Omental fat pad (tissue), 4 donors: ENCODE data around the gene ABCB10. TPM values are rescaled to one million over a fixed set of nuclear protein-coding genes. Genes with fewer than 3 reads are reported as not detected.
"Not testable (repeated sequence)": the region's sequence is repeated elsewhere in the genome, so short reads cannot be mapped to it uniquely, and the experiment has no call there.

Experiments used
- ATAC-seq: fragments of 150-250 bp; one replicate; pipeline ENCODE4 v1.9.1; 2016; ENCODE audit warnings: mild to moderate bottlenecking, moderate library complexity; ENCODE audit not compliant: low FRiP score
- DNase-seq: peaks from one replicate; pipeline ENCODE4 v3.0.0-alpha.2; 2019; ENCODE audit warnings: low spot score
- total RNA-seq, 4 donors: library from RNA; depleted of rRNA; stranded (reverse); fragments of >200 nt; gene quantifications; one replicate each; pipeline ENCODE4 v1.1.0, GENCODE V29; 2016
- TF ChIP-seq, protein P1 (sequence below), 3 donors: fragments of 450-650 bp; IDR thresholded peaks; one replicate each; pipeline ENCODE4 v1.5.1; 2016 to 2017; ENCODE audit warnings: antibody characterized with exemption in 3 of 3, mild to moderate bottlenecking in 3 of 3, moderate library complexity in 2 of 3

ABCB10 gene
- total RNA-seq, 4 donors from 2014 or later, result 10.1 to 17.8 (median 14.3) TPM

DNA sequence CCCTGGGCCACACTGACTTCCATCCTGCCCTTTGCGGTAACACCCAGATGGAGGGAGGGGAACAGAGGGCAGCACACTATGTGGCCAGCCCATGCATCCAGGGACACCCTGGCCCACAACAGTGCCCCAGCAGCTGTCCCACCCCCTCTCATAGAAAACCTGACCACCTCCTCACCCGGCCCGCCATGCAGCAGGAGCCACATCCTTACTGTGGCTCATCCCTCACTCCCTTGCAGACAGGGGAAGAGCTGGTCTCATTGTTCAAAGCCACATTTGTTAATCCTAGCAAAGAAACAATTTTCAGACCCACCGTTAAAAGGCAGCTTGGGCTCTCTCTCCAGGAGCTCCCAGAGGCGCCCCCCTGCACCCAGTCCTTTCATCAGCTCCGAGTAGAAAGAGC, 27.2 kb downstream of the ABCB10 start:
- TF ChIP-seq, protein P1, sequence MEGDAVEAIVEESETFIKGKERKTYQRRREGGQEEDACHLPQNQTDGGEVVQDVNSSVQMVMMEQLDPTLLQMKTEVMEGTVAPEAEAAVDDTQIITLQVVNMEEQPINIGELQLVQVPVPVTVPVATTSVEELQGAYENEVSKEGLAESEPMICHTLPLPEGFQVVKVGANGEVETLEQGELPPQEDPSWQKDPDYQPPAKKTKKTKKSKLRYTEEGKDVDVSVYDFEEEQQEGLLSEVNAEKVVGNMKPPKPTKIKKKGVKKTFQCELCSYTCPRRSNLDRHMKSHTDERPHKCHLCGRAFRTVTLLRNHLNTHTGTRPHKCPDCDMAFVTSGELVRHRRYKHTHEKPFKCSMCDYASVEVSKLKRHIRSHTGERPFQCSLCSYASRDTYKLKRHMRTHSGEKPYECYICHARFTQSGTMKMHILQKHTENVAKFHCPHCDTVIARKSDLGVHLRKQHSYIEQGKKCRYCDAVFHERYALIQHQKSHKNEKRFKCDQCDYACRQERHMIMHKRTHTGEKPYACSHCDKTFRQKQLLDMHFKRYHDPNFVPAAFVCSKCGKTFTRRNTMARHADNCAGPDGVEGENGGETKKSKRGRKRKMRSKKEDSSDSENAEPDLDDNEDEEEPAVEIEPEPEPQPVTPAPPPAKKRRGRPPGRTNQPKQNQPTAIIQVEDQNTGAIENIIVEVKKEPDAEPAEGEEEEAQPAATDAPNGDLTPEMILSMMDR (IDR thresholded peaks at IDR 0.05), result no peak
- no peak for DNase-seq
- no peak for ATAC-seq

DNA sequence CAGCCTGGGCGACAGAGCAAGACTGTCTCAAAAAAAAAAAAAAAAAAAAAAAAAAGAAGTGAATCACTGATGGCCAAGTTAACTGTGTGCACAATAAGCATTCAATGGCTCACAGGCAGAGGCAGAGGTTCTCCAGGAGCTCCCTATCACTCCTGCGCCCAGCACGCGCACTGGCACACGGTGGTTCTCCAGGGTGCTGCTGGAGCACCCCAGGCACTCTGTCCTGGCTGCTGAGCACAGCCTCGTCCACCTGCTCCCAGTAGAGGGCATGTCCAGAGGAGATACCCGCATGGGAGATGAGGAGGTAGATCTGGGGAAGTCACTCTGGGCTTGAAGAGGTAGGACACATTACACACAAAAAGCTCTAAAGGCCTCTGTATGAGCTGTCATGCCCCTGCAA, 28.9 kb downstream of the ABCB10 start:
- DNase-seq, result no peak
- TF ChIP-seq, protein P1 (IDR thresholded peaks at IDR 0.05), result no peak
- no peak for ATAC-seq

DNA sequence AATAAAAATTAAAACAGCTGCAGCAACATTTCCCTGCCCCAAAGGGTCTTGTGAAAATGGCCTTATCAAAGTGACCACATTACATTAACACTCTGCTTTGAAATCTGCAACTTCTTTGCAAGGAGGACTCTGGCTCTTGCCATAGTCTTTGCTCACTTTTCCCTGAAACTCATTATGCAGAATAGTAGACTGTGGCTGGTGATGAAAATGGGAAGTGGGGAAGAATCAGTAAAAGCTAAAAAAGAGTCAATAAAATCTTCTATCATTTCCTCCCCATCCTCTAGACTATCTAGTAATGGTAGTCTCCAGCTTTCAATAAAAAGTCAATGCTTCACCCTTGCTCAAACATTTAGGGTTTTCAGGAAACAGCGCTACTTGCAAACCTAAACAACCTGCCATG, 31.8 kb downstream of the ABCB10 start:
- ATAC-seq (no peak), DNase-seq (no peak)
- TF ChIP-seq, protein P1 (IDR thresholded peaks at IDR 0.05), result no peak

DNA sequence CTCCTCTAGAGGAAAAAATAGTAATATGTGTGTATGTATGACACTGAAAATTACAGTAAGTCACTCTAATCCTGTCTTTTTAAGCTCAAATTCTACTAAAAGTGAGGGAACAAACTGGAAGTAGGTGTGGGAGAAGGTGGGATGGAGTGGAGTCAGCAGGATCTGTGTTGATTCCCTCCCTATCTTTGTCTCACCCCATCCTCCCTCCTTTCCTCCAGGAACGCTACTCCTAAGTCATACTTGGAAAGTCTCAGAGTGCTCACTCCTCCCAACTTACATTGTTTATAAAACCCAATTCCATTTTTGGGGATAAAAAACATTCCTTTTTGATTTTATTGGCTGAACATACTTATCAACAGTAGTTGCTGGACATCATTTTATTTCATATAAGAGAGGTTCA, 35.5 kb downstream of the ABCB10 start:
- DNase-seq, result no peak
- TF ChIP-seq, protein P1 (IDR thresholded peaks at IDR 0.05), result no peak
- ATAC-seq, result no peak

DNA sequence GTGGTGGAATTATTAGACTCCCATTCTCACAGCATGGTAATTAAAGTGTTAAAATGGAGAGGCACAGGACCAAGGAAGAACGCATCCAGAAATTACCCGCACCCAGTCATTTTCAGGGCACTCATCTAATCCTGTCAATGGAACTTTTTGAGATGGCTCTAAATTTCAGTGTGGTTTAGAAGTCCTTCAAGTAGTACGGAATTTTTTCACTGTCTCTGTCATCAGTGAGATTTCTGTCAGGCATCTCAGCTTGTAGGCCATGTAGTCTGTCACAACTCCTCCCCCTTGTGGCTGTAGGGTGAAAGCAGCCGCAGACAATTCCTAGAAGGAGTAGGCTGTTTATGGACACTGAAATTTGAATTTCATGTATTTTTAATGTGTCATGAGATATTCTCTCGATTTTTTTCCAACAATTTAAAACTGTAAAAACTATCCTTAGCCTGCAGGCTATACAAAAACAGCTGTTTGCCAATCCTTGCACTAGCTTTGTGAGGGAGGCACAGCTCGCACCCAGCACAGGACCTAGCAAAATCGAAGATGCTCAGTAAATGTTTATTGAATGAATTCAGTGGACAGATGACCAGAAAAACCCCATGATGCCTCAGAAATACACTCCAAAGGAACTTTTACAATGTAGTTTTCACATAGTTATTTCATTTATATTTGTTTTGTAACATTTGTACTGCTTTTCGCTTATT, 43.8 kb downstream of the ABCB10 start:
- no peak for DNase-seq
- TF ChIP-seq, protein P1 (IDR thresholded peaks at IDR 0.05), result no peak
- ATAC-seq, result peak; percentile 83

DNA sequence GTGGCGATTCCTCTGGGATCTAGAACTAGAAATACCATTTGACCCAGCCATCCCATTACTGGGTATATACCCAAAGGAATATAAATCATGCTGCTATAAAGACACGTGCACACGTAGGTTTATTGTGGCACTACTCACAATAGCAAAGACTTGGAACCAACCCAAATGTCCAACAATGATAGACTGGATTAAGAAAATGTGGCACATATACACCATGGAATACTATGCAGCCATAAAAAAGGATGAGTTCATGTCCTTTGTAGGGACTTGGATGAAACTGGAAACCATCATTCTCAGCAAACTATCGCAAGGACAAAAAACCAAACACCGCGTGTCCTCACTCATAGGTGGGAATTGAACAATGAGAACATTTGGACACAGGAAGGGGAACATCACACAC, 46.9 kb downstream of the ABCB10 start:
- not testable (repeated sequence) for ATAC-seq, DNase-seq

DNA sequence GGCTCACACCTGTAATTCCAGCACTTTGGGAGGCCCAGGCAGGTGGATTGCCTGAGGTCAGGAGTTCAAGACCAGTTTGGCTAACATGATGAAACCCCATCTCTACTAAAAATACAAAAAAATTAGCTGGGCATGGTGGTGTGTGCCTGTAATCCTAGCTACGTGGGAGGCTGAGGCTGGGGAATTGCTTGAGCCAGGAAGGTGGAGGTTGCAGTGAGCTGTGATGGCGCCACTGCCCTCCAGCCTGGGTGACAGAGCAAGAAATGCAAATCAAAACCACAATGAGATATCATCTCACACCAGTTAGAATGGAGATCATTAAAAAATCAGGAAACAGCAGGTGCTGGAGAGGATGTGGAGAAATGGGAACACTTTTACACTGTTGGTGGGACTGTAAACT, 47.3 kb downstream of the ABCB10 start:
- DNase-seq, ATAC-seq: not testable (repeated sequence)

DNA sequence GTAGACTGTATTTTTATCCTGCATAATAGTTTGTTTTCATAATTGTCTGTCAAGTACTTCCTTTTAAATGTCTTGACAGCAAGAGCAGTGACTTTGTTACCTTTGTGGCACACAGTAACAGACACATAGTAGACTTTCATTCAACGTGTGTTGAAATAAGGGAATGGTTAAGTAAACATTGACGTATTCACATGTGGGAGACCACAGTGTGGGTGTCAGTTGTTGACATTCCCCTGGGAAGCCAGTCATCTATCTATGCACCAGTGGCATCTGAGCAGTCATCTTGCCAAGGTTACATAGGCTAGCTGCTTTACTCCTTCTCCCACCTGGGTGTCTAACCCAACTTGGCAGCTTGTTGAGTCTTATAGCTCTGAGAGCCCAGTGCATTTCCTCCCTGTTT, 48.9 kb downstream of the ABCB10 start:
- TF ChIP-seq, protein P1 (IDR thresholded peaks at IDR 0.05), result no peak
- no peak for ATAC-seq
- no peak for DNase-seq
